GM19467 (cell line): ENCODE data around the gene XCR1.
"Not testable (repeated sequence)": the region's sequence is repeated elsewhere in the genome, so short reads cannot be mapped to it uniquely, and the experiment has no call there.

Source experiments
- ATAC-seq: cut with Tn5 transposase; IDR thresholded peaks from one replicate; pipeline ENCODE4 v1.9.1; 2021; ENCODE audit warnings: mild to moderate bottlenecking, moderate library complexity; ENCODE audit not compliant: unreplicated experiment

The XCR1 gene

GRCh38 chr3:46008058-46008457 lies 19.2 kb downstream of the XCR1 start:
- no peak for ATAC-seq

- ATAC-seq, result no peak
Observed at GRCh38 chr3:46007280-46007679, 20.0 kb downstream of the XCR1 start.

- no peak for ATAC-seq
Observed at GRCh38 chr3:46006238-46007032, 20.8 kb downstream of the XCR1 start.

GRCh38 chr3:46003706-46004105 lies 23.6 kb downstream of the XCR1 start:
- ATAC-seq, result not testable (repeated sequence)

GRCh38 chr3:46001178-46001577 lies 26.1 kb downstream of the XCR1 start:
- ATAC-seq, result no peak

GRCh38 chr3:45997942-45998341 lies 29.3 kb downstream of the XCR1 start:
- no peak for ATAC-seq

- ATAC-seq, result not testable (repeated sequence)
Observed at GRCh38 chr3:45997499-45997898, 29.8 kb downstream of the XCR1 start.

- peak; percentile 86 for ATAC-seq
Observed at GRCh38 chr3:45995236-45996192, 31.8 kb downstream of the XCR1 start, which contains the start of gene FYCO1. Gene FYCO1, minus strand, starts transcription at chr3:45995824. Its CDS starts 10,914 bp downstream, at chr3:45984910.

GRCh38 chr3:45994419-45995235 lies 32.7 kb downstream of the XCR1 start:
- peak; percentile 23 for ATAC-seq

- ATAC-seq, result no peak
Observed at GRCh38 chr3:45993421-45994027, 33.8 kb downstream of the XCR1 start.

- no peak for ATAC-seq
Observed at GRCh38 chr3:45992821-45993221, 34.5 kb downstream of the XCR1 start.

- no peak for ATAC-seq
Observed at GRCh38 chr3:45992133-45992729, 35.1 kb downstream of the XCR1 start.

GRCh38 chr3:45991341-45991740 lies 35.9 kb downstream of the XCR1 start:
- ATAC-seq, result no peak

- ATAC-seq, result no peak
Observed at GRCh38 chr3:45990181-45990580, 37.1 kb downstream of the XCR1 start.

GRCh38 chr3:45988804-45989203 lies 38.5 kb downstream of the XCR1 start:
- no peak for ATAC-seq

- ATAC-seq, result no peak
Observed at GRCh38 chr3:45988362-45988761, 38.9 kb downstream of the XCR1 start.

GRCh38 chr3:45987368-45988291 lies 39.7 kb downstream of the XCR1 start:
- ATAC-seq, result no peak

GRCh38 chr3:45986303-45986982 lies 40.8 kb downstream of the XCR1 start:
- no peak for ATAC-seq
